H1 (cell line): ENCODE results near the gene TGFB2.

Source experiments
- CHD2 ChIP-seq: IDR thresholded peaks from 2 replicates; pipeline ENCODE4 v1.6.1; 2012; ENCODE audit warnings: low read length, improper control_type of control experiment
- CREB1 ChIP-seq: IDR thresholded peaks from 2 replicates; pipeline ENCODE4 v1.6.1; 2012; ENCODE audit warnings: inconsistent platforms
- JUN ChIP-seq: IDR thresholded peaks from 2 replicates; pipeline ENCODE4 v1.6.1; 2011; ENCODE audit warnings: low read depth, mild to moderate bottlenecking, improper control_type of control experiment, low read length
- JUND ChIP-seq: IDR thresholded peaks from 2 replicates; pipeline ENCODE4 v1.6.1; 2011; ENCODE audit warnings: mild to moderate bottlenecking, improper control_type of control experiment, low read length
- MAFK ChIP-seq: IDR thresholded peaks from 2 replicates; pipeline ENCODE4 v1.6.1; 2012; ENCODE audit warnings: low read depth, mild to moderate bottlenecking, improper control_type of control experiment, low read length
- NRF1 ChIP-seq: IDR thresholded peaks from 2 replicates; pipeline ENCODE4 v1.6.1; 2011; ENCODE audit warnings: mild to moderate bottlenecking, low read depth, low read length, improper control_type of control experiment
- POLR2A ChIP-seq, 2 experiments: IDR thresholded peaks; 1 replicate in 1 of 2; 2 replicates in 1 of 2; pipeline ENCODE4 v1.6.1; 2011; ENCODE audit warnings: low read depth in 2 of 2, low read length in 2 of 2, mild to moderate bottlenecking in 2 of 2; ENCODE audit errors: control extremely low read depth in 1 of 2
- RAD21 ChIP-seq, 2 experiments: IDR thresholded peaks in 1 of 2; conservative IDR thresholded peaks in 1 of 2; 2 replicates each; pipeline ENCODE4 v1.6.1; 2011; ENCODE audit warnings: low read depth in 2 of 2, low read length in 2 of 2, improper control_type of control experiment in 1 of 2, inconsistent platforms in 1 of 2, mild to moderate bottlenecking in 1 of 2, moderate library complexity in 1 of 2
- SIN3A ChIP-seq, 2 experiments: IDR thresholded peaks in 1 of 2; conservative IDR thresholded peaks in 1 of 2; 2 replicates each; pipeline ENCODE4 v1.6.1; 2011 to 2012; ENCODE audit warnings: low read length in 2 of 2, improper control_type of control experiment in 1 of 2, low read depth in 1 of 2, mild to moderate bottlenecking in 1 of 2
- SIRT6 ChIP-seq: IDR thresholded peaks from one replicate; pipeline ENCODE4 v1.7.1; 2012; ENCODE audit warnings: low read length, inconsistent platforms
- TAF1 ChIP-seq: IDR thresholded peaks from 2 replicates; pipeline ENCODE4 v1.6.1; 2011; ENCODE audit warnings: mild to moderate bottlenecking, low read depth, low read length
- TEAD4 ChIP-seq: IDR thresholded peaks from 2 replicates; pipeline ENCODE4 v1.6.1; 2012; ENCODE audit warnings: low read depth, low read length, inconsistent platforms, mixed read lengths
- TF ChIP-seq, protein P1 (sequence below), 3 experiments: IDR thresholded peaks; 1 replicate in 2 of 3; 2 replicates in 1 of 3; pipeline versions ENCODE4 v1.5.1 to v1.6.1; 2011; ENCODE audit warnings: low read length in 3 of 3, mild to moderate bottlenecking in 3 of 3, inconsistent platforms in 2 of 3, low read depth in 1 of 3, moderate library complexity in 1 of 3; ENCODE audit not compliant: insufficient read depth in 1 of 3; ENCODE audit errors: control extremely low read depth in 1 of 3
- TF ChIP-seq, protein P2 (sequence below): IDR thresholded peaks from 2 replicates; pipeline ENCODE4 v1.6.1; 2012; ENCODE audit warnings: inconsistent platforms

GRCh38 chr1:218363141-218363540 is 18.0 kb downstream of the TGFB2 start:
- no peak for TF ChIP-seq TAF1
- TF ChIP-seq MAFK, result no peak
- TF ChIP-seq CREB1, result no peak
- TF ChIP-seq JUND, result no peak
- TF ChIP-seq, protein P1, sequence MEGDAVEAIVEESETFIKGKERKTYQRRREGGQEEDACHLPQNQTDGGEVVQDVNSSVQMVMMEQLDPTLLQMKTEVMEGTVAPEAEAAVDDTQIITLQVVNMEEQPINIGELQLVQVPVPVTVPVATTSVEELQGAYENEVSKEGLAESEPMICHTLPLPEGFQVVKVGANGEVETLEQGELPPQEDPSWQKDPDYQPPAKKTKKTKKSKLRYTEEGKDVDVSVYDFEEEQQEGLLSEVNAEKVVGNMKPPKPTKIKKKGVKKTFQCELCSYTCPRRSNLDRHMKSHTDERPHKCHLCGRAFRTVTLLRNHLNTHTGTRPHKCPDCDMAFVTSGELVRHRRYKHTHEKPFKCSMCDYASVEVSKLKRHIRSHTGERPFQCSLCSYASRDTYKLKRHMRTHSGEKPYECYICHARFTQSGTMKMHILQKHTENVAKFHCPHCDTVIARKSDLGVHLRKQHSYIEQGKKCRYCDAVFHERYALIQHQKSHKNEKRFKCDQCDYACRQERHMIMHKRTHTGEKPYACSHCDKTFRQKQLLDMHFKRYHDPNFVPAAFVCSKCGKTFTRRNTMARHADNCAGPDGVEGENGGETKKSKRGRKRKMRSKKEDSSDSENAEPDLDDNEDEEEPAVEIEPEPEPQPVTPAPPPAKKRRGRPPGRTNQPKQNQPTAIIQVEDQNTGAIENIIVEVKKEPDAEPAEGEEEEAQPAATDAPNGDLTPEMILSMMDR (IDR thresholded peaks at IDR 0.05; ENCODE audit: control extremely low read depth in 1 of 3, insufficient read depth in 1 of 3, low read depth in 1 of 3, low read length in 3 of 3), result no peak
- no peak for TF ChIP-seq TEAD4
- TF ChIP-seq CHD2, result no peak
- no peak for TF ChIP-seq JUN
- no peak for TF ChIP-seq SIRT6
- TF ChIP-seq RAD21 (IDR thresholded peaks at IDR 0.05 in 1 of 2, conservative IDR thresholded peaks at IDR 0.05 in 1 of 2; ENCODE audit: low read depth in 2 of 2, low read length in 2 of 2), result no peak
- no peak for TF ChIP-seq NRF1
- no peak for TF ChIP-seq SIN3A (conservative IDR thresholded peaks at IDR 0.05 in 1 of 2, IDR thresholded peaks at IDR 0.05 in 1 of 2; ENCODE audit: low read depth in 1 of 2, low read length in 2 of 2)
- no peak for TF ChIP-seq POLR2A (IDR thresholded peaks at IDR 0.05; ENCODE audit: control extremely low read depth in 1 of 2, low read depth in 2 of 2, low read length in 2 of 2)
- TF ChIP-seq, protein P2, sequence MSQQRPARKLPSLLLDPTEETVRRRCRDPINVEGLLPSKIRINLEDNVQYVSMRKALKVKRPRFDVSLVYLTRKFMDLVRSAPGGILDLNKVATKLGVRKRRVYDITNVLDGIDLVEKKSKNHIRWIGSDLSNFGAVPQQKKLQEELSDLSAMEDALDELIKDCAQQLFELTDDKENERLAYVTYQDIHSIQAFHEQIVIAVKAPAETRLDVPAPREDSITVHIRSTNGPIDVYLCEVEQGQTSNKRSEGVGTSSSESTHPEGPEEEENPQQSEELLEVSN, result no peak
